Measurements from ENCODE around the gene NT5C1A.
A peak's percentile ranks its signal among the peaks of the same experiment; 100 is the strongest.

The NT5C1A gene

DNA sequence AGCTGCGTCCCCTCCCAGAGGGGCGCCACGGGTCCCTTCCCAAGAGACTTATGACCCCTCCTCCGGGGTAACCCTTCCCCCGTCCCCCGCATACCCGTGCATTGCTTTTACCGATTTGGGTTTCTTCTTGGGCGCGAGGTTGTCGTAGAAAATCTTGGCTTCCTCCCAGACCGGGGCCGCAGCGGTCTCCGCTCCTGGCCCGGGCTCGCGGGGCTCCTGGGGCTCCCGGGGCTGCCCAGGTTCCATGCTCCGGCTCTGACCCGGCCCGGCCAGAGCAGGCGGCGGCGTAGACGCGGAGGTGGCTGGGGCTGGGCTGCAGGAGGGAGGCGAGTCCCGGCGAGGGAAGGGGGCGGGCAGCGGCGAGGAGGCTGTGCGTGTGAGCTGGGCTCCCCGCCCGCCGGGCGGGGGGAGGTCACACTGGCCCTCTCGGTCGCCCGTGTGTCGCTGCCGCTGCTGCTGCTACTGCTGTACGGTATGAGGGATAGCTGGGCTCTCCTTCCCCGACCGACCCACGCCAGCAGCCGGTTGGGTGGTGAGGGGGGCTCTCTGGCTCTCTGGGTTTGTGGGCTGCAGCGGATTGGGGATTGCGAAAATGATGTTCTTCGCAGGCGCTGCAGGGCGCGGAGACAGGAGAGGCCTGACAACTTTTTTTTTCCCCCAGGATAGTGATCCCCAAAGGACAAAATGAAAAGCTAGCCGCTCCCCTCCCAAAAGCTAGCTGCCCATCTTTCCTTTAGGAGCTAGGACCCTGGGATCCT is at the start of gene NT5C1A:
Gene NT5C1A, minus strand, starts transcription at position 315 of the 758 bp plus-strand sequence. Its CDS starts 69 bp downstream, at position 246.
- DNase-seq, result peak; percentile 43

- no peak for DNase-seq
Observed at GRCh38 chr1:39721664-39722063, 49.8 kb upstream of the NT5C1A start.

- DNase-seq, result peak; percentile 73
Observed at GRCh38 chr1:39720094-39720999, 48.4 kb upstream of the NT5C1A start.

DNA sequence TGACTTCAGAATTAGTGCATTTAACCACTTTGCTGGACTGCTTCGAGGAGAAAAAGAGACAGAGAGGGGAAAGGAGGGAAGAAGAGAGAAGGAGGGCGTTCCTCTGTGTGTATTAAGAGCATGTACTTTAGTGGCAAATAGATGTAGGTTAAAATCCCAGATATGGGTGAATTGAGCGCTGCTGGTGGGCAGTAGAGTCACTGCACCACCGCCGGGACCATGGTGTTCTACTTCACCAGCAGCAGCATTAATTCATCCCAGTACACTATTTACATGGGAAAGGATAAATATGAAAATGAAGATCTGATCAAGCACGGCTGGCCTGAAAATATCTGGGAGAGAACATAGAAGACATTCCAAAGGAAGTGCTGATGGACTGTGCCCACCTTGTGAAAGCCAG is 45.9 kb upstream of the NT5C1A start:
- no peak for DNase-seq

DNA sequence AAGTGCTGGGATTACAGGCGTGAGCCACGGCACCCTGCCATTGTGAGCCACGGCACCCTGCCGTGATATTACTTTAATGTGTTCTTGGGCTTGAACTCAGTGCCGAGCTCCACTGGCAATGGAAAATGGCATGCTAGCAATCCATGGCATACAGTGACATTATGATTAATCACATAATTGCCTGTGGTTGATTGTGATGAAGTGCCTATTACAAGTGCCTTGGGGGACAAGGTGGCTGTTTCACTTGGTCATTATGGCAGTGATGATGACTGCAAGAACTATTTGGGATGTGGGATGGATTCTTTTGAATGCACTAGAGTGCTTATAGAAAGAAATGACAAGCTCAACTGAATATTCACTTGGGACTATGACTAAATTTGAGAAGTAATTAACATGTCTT is 41.6 kb upstream of the NT5C1A start:
- no peak for DNase-seq

DNA sequence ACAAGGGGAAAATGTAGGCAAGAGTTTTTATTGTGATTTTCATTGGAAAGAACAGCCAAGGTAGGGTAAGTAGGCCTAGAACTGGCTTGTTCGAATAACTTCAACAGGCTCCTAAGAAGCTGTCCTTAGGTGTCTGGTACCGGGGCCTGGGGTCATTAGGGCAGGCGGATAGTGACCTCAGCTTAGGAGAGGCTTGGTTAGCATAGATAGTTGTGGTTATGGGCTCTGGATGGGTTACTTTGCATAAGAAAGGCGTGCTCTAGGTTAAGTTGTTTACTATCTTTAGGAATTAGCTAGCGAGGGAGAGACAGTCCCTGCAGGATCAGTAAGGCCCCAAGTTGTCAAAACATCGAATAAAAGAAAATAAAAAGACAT is 40.0 kb upstream of the NT5C1A start:
- no peak for DNase-seq

DNA sequence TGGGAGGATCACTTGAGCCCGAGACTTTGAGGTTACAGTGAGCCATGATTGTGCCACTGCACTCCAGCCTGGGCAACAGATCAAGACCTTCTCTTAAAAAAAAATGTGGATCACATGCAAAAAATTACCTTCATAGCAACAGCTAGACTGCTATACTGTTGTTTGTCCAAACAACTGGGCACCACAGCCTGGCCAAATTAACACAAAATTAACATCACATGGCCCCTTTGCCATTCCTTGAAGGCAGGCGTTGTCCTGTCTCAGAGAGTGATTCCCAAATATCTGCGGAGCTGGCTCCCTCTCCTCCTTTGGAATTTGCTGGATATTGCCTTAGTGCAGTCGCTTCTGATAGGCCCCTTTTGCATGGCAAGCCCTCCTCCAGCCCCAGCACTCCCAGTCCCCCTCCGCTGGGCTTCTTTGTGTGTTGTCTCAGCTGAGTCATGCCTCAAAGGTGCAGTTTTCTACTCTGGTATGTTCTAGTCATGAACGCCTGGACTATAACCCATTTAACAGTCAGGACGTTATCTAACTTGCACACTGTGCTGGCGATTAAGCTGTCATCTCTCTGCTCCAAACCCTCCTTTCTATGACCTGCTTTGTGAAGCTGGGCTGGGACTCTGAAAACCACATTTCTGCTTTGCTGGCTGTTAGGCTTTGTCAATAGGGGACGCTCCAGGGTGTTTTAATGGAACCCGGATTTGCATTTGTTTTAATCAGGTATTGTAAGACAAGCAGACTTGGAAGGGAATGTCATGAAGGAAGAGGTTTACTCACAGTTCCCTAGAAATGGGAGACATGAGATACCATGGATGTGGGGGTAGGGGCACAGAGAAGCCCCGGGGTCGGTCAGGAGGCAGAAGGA is 39.4 kb upstream of the NT5C1A start:
- DNase-seq, result no peak

DNA sequence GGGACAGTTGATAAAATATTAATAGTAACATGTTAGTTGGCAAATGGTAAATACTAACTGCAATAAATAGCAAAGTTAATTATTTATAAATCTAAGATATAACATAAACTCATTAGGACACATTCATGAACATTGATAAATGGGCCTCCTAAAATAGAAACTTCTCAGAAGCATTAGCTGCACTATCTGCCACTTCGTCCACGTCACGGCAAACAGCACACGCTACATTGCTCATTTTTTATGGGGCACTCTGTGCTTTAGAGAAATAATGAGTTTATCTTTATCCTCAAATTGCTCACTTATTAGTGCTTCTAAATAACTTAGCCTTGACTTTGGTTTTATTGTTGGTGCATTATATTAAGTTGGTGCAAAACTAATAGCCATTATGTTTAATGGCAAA is 35.6 kb upstream of the NT5C1A start:
- DNase-seq, result no peak

DNA sequence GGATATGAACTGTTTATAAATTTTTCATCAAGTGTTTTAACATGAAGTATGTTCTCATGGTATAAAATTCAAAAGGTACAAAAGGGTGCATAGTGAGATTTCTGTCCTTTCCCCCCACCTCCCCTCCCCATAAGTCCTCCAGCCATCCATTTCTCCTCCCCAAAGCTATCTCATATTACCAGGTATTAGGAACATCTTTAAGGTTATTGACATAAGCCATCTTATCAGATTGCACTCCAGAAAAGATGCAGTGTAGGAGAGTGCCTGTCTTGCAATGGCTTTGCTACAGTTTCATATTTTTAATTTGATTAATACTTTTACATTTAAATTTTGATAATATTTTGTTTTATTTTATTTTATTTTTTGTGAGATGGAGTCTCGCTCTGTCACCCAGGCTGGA is 32.9 kb upstream of the NT5C1A start:
- no peak for DNase-seq

- no peak for DNase-seq
Observed at GRCh38 chr1:39701049-39701439, 29.1 kb upstream of the NT5C1A start.

DNA sequence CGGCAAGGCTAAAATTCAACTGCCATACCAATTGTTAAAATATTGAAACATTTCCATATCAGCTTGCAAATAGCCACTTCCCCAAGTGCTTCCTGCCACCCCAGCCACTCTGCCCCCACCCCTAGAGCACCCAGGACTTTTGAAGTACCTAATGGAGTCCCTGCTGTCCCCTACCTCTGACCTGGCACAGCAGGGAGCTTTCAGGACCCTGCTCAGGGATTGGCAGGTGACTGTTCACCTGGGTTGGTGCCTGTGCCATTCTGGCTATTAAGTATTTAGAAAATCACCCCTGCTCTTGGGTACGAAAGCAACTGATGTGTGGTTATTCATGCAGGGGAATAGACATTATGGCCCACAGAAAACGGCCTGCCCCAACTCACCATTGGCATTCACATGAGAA is 28.4 kb upstream of the NT5C1A start:
- DNase-seq, result no peak

- DNase-seq, result no peak
Observed at GRCh38 chr1:39699419-39699818, 27.5 kb upstream of the NT5C1A start.

GRCh38 chr1:39698568-39698967 is 26.7 kb upstream of the NT5C1A start:
- DNase-seq, result no peak

DNA sequence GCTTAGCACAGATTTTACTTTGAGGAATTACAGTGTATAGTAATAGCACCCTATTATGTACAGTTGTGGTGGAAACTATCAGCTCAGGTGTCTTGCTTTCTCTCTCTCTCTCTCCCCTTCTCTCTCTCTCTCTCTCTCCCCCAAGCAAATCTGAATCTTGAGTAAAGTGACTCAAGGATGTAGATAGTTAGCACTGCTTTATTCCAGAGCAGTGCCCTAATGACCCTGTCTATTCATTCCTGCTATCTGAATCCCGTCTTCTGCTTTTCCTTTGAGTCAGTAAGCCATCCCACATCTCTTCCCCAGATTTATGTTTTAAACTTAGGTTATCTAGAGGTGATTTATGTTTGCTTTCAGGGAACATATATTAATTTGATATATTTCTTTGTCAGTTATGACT is 24.5 kb upstream of the NT5C1A start:
- DNase-seq, result no peak

GRCh38 chr1:39695016-39695415 is 23.1 kb upstream of the NT5C1A start:
- DNase-seq, result no peak

DNA sequence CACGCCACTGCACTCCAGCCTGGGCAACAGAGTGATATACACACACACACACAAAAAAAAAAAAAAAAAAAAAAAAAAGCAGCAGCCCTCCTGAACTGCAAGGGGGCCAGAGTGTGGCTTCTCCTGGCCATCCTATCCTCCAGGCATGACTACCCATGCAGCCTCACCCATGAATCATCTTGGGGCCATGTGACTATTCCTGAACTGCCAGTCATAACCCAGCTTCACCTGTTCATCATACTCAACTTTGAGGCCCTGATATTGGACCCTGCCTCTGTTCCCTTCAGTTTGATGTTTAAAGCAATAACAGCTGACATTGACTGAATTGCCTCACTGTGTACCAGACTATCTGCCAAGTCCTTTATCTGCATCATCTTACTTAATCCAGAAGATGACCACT is 22.1 kb upstream of the NT5C1A start:
- DNase-seq, result no peak

- DNase-seq, result no peak
Observed at GRCh38 chr1:39692152-39693074, 20.5 kb upstream of the NT5C1A start.

DNA sequence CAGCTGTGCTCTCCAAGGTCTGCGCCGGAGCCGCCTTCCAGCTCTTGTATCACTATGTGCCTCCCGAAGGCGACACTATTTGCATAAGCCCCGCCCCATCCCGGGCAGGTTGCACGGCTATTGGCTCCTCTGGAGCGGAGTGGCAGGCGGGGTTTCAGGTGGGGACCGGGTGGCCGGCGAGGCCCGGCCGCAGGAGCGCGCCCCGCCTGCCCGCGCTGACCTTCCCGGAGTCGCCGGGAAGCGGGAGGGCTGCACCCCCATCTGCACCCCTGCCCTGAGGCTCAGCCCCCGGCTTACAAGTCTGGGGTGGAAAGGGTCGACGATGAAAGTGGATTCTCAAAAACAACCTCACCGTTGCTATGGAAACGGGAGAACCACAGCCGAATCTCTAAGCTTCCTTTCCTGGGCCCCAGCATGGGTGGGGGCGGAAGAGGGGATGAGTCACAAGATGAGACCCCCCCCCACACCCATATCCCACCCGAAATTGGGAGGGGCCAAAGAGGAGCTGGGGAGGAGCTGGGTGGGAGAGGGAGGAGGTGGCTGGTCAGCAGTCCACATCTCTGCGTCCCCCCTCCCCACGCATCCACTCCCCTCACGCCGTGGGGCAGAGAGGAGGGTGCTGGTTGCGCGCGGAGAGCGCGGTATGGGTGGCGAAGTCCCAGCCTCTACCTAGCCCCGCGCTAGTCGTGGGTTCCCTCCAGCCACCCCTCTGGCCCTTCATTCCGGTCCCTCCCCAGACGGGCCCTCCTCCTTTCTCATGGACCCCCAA is 19.7 kb upstream of the NT5C1A start, which contains the start of gene HPCAL4:
Gene HPCAL4, minus strand, starts transcription at position 51 of the 769 bp plus-strand sequence. CDS start 6,830 bp downstream, outside the sequence.
- DNase-seq, result peak; percentile 89

DNA sequence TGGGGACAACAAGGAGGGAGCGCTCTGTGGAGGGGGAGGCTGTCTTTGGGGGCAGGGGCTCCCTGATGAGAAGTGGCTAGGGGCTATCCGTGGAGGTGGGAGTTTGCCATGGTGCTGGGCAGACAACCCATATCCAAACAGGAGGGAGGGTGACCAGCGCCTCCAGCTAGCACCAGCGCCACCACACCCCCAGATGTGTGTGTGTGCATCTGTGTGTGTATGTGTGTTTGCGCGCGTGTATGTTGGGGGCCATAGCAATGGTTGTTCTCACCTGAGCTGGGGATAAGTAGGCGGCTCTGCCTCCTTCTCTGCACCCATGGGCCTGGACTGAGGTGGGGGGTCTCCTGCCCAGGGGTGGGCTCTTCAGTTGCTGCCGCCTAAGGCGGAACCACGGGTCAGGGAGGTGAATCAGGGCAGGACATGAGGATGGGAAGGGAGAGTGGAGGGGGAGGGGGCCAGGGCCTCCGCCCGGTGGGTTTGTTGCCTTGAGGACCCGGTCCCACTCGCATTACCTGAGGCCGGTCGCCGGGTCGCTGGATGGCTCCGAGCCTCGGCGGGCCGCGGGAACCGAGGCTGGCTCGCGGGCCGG is 19.0 kb upstream of the NT5C1A start:
- no peak for DNase-seq

DNA sequence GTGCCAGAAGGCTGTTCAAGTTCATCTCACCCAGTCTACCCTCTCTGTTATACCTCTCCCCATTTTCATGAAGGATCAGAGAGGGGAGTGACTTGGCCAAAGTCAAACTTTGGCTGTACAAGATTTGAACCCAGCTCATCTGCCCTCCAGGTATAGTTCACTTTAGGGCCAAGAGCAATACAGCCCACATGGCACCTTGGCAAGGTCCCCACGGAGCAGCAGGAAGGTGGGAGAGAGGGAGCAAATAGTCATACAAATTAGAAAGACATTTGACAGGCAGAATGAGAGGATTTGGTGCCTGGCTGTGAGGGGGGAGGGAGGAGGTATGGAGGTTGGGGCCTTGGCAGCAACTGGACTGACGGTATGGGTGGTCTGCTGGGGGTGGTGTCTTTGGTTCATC is 18.3 kb upstream of the NT5C1A start:
- no peak for DNase-seq

DNA sequence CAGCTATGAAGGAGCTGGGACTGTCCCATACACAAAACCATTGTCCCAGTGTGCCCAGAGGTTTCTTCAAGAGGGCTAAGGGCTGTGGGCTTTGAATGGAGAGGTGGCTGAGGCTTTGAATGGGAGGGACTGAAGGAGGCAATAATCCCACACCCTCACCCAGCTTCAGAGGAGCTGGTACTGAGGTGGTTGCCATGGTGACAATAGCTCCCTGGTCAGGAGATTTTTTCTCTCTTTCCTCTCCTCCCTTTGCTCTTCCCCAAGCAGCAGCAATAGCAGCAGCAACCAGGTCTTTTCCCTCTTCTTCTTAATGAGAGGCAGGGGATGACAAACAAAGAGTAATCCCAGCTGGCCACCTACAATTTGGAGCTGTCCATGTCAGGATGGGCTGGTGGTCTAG is 17.7 kb upstream of the NT5C1A start:
- no peak for DNase-seq

Measured in activated CD4-positive, alpha-beta T cell treated with anti-CD3 and anti-CD28 coated beads, Interleukin-2, amount 50 U/mL, for 16 hours (primary cell).